Measurements from ENCODE around the gene PTK7. TPM values are rescaled to one million over a fixed set of nuclear protein-coding genes. Genes with fewer than 3 reads are reported as not detected.

PTK7 gene
- total RNA-seq, 6 experiments from 2014 or later, result 62.8 to 115 (median 66.7) TPM

- peaks cover 2% of the 10 kb centered on the region for H3K27me3 Mint-ChIP-seq (ENCODE audit: insufficient read depth)
- TF ChIP-seq CTCF (IDR thresholded peaks at IDR 0.05), result no peak
- DNase-seq, result no peak
- peaks cover 33% of the 10 kb centered on the region for H3K4me1 Mint-ChIP-seq (ENCODE audit: low read depth)
- peaks cover 28% of the 10 kb centered on the region for H3K36me3 Mint-ChIP-seq (ENCODE audit: low read depth)
- no peaks in the 10 kb centered on the region for H3K9me3 Mint-ChIP-seq
- H3K4me3 Mint-ChIP-seq, result peak overlapping the region; percentile 91
- peak overlapping the region; percentile 61 for H3K27ac Mint-ChIP-seq
These were observed 107.3 kb downstream of the PTK7 start for GRCh38 chr6:43183441-43183840.

- H3K27ac Mint-ChIP-seq, result 0 out of 2 replicates have a peak overlapping the region, but pooled peaks have one; percentile 19
- H3K9me3 Mint-ChIP-seq, result no peaks in the 10 kb centered on the region
These were observed 108.3 kb downstream of the PTK7 start for GRCh38 chr6:43184268-43184985.

GRCh38 chr6:43185391-43185985, 109.4 kb downstream of the PTK7 start:
- no peak for TF ChIP-seq CTCF (IDR thresholded peaks at IDR 0.05)
- Mint-ChIP-seq H3K27me3 (ENCODE audit: insufficient read depth) (peaks cover 2% of the 10 kb centered on the region), H3K27ac (no peak overlapping the region), H3K4me1 (ENCODE audit: low read depth) (peaks cover 33% of the 10 kb centered on the region), H3K4me3 (no peak overlapping the region), H3K36me3 (ENCODE audit: low read depth) (peaks cover 25% of the 10 kb centered on the region), H3K9me3 (no peaks in the 10 kb centered on the region)
- no peak for DNase-seq

More at GRCh38 chr6:43184268-43184985, 108.3 kb downstream of the PTK7 start:
- Mint-ChIP-seq H3K36me3 (ENCODE audit: low read depth) (peaks cover 25% of the 10 kb centered on the region), H3K4me1 (ENCODE audit: low read depth) (peaks cover 33% of the 10 kb centered on the region), H3K27me3 (ENCODE audit: insufficient read depth) (peaks cover 2% of the 10 kb centered on the region), H3K4me3 (no peak overlapping the region)
- DNase-seq, result no peak
- no peak for TF ChIP-seq CTCF (IDR thresholded peaks at IDR 0.05)

GRCh38 chr6:43186019-43186418, 109.9 kb downstream of the PTK7 start:
- H3K27ac Mint-ChIP-seq, result no peak overlapping the region
- DNase-seq, result no peak
- peaks cover 2% of the 10 kb centered on the region for H3K27me3 Mint-ChIP-seq (ENCODE audit: insufficient read depth)
- no peak overlapping the region for H3K4me3 Mint-ChIP-seq
- H3K9me3 Mint-ChIP-seq, result no peaks in the 10 kb centered on the region
- TF ChIP-seq CTCF (IDR thresholded peaks at IDR 0.05), result no peak
- peaks cover 31% of the 10 kb centered on the region for H3K4me1 Mint-ChIP-seq (ENCODE audit: low read depth)
- H3K36me3 Mint-ChIP-seq (ENCODE audit: low read depth), result peaks cover 25% of the 10 kb centered on the region

- Mint-ChIP-seq H3K4me1 (ENCODE audit: low read depth) (peaks cover 24% of the 10 kb centered on the region), H3K4me3 (no peak overlapping the region), H3K36me3 (ENCODE audit: low read depth) (peaks cover 21% of the 10 kb centered on the region), H3K9me3 (no peaks in the 10 kb centered on the region), H3K27me3 (ENCODE audit: insufficient read depth) (peaks cover 2% of the 10 kb centered on the region), H3K27ac (no peak overlapping the region)
- DNase-seq, result no peak
- no peak for TF ChIP-seq CTCF (IDR thresholded peaks at IDR 0.05)
These were observed 110.6 kb downstream of the PTK7 start for GRCh38 chr6:43186706-43187105.
